ENCODE measurements around the gene LHFPL2.

The LHFPL2 gene

DNA sequence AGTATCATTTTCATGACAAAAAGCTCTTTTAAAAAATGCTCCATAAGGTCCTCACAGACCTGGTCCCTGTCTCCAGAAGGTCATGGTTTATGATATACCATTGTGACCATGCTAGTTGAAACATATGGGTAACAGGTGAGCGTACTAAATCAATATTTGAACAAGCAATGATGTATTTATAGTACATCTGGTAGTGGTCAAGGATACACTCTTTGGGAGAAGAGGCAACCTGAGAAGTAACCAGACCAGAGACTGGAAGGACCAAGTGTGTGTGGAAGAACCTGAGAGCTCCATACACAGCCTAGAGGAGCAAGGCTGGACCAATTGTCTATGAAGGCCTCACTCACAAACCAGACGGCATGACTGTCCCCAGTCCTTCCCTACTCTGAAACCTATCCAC lies 55.1 kb downstream of the LHFPL2 start:
- no peak for DNase-seq

- no peak for DNase-seq
These were observed 55.7 kb downstream of the LHFPL2 start for GRCh38 chr5:78592735-78593386.

GRCh38 chr5:78591972-78592700 lies 56.4 kb downstream of the LHFPL2 start:
- DNase-seq: no peak

- no peak for DNase-seq
These were observed 57.4 kb downstream of the LHFPL2 start for GRCh38 chr5:78591138-78591612.

GRCh38 chr5:78589923-78590322 lies 58.6 kb downstream of the LHFPL2 start:
- no peak for DNase-seq

GRCh38 chr5:78588507-78588906 lies 60.1 kb downstream of the LHFPL2 start:
- no peak for DNase-seq

- no peak for DNase-seq
These were observed 60.7 kb downstream of the LHFPL2 start for GRCh38 chr5:78587775-78588291.

GRCh38 chr5:78587081-78587774 lies 61.3 kb downstream of the LHFPL2 start:
- DNase-seq: no peak

GRCh38 chr5:78586251-78586650 lies 62.3 kb downstream of the LHFPL2 start:
- DNase-seq: no peak

- DNase-seq: no peak
These were observed 70.6 kb downstream of the LHFPL2 start for GRCh38 chr5:78578015-78578414.

GRCh38 chr5:78577071-78577807 lies 71.3 kb downstream of the LHFPL2 start:
- no peak for DNase-seq

GRCh38 chr5:78576376-78576775 lies 72.2 kb downstream of the LHFPL2 start:
- DNase-seq: no peak

DNA sequence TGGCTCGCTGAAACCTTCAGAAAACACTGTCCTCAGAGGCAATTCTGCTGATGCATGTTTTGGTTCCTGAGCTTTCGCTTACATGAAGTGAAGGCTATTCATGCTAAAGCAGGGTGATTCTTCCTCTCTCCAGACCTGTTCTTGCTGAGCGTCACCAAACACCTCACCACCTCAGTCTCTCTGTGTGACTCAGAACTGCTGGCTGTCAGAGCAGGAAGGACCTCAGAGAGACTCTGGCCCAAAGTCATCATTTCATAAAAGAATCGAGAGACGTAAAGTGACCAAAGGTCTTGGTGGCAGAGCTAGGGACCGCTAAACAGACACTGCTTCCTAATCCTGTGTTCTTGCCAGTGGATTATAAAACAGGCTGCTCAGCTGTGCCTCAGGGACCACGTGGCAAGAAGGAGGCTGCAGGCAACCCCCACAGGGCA lies 73.8 kb downstream of the LHFPL2 start:
- no peak for DNase-seq

GRCh38 chr5:78574131-78574673 lies 74.4 kb downstream of the LHFPL2 start:
- no peak for DNase-seq

GRCh38 chr5:78573318-78573717 lies 75.3 kb downstream of the LHFPL2 start:
- no peak for DNase-seq

- DNase-seq: no peak
These were observed 77.9 kb downstream of the LHFPL2 start for GRCh38 chr5:78570646-78571045.

DNA sequence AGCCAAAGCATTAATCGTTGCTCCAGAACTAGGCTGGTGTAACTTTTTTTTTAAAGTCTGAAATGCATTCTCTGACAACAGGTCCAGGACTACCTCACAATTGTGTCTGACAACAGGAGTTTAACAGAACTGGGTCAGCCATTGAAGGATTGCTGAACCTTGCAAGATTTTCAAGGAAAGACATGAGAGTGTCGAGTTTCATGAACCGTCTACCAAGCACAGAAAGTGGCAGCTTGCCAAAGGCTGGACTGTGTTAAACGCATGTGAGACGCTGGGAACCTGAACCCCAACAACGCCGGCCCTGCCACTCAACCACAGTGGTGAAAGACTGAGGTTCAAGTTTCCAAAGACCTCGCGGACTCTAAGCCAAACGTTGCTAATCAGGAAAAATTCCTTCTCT lies 79.1 kb downstream of the LHFPL2 start:
- DNase-seq: peak; percentile 57

GRCh38 chr5:78568676-78569075 lies 79.9 kb downstream of the LHFPL2 start:
- DNase-seq: no peak

DNA sequence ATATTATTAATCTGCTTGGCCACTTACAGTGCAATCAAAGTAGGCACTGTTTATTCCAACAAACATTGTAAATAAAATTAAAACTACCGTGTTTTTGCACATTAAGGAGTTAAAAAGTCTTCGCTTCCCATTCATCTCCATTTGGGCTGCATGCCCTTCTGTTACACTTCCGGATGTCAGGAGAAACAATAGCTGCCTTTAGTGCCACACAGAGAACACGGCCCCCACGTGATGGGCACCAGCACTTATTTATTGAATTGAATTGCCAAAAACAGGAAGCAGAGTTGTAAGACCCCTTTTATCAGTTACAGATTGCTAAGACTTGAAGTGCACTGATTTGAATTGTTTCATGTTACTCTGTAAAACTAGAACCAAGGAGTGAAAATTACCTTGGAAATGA lies 80.4 kb downstream of the LHFPL2 start:
- DNase-seq: no peak

- no peak for DNase-seq
These were observed 81.0 kb downstream of the LHFPL2 start for GRCh38 chr5:78567617-78568016.

DNA sequence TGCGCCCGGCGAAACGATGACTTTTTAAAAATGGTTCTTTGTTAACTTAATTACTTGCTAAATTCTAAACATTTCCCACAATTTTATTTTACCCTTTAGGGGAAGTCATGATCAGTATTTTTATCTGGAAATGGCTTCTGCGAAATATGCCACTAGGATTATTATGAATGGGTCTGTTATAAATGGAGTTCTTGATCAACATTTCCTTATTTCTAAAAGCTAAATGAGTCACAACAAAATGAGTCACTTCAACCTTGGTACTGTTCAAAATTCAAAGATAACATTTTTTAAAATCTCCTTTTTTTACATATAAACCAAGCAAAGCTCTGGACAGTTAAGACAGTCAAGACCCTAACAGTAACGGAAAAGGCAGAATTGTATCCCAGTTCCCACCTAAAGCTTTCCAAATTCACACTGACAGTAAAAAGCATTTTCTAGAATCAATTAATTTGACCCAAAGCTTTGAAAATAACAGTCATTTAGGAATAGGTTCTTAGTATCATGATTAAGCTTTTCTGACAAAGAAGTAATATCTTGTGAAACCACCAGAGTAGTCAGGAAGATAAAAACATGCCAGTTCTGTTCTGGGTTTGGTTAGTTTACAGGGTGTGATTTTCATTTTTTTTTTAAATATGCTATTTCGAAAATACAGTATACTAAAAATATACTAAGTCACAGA lies 81.7 kb downstream of the LHFPL2 start:
- DNase-seq: no peak

DNA sequence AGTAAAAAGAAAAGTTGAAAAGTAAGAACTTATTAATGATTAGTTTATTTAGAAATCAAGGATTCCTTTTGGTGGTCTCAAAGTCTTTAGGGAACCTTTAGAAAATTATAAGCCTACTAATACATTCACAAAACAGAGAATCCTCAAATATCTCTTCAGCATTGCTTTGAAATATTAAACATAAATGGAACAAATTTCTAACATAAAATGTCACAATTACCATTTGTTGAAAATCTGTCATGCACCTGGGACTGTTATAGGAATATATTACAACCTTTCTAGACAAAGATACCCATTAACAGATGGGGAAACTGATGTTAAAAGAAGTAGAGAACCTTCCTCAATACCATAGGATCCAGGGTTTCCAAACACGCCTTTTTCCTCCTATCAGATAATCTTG lies 83.2 kb downstream of the LHFPL2 start:
- DNase-seq: no peak
